ES-I3 (cell line): ENCODE measurements around the gene RESP18.
"Not testable (repeated sequence)": the region's sequence is repeated elsewhere in the genome, so short reads cannot be mapped to it uniquely, and the experiment has no call there.

Experiments
- H3K36me3 ChIP-seq: 2 replicates; pipeline ENCODE4 v1.6.1; 2013; ENCODE audit warnings: mild to moderate bottlenecking, low read length, control low read depth, moderate library complexity; ENCODE audit not compliant: insufficient read depth
- H3K4me1 ChIP-seq: 2 replicates; pipeline ENCODE4 v1.6.1; 2013; ENCODE audit warnings: mild to moderate bottlenecking, control low read depth, low read length; ENCODE audit not compliant: insufficient read depth
- H3K9ac ChIP-seq: 2 replicates; pipeline ENCODE4 v1.6.1; 2013; ENCODE audit warnings: low read depth, mild to moderate bottlenecking, low read length, moderate library complexity
- H3K9me3 ChIP-seq: 2 replicates; pipeline ENCODE4 v1.6.1; 2013; ENCODE audit warnings: mild to moderate bottlenecking, low read length, moderate library complexity; ENCODE audit not compliant: control insufficient read depth, insufficient read depth

The RESP18 gene

GRCh38 chr2:219292616-219293015 is 39.9 kb downstream of the RESP18 start:
- Histone ChIP-seq H3K4me1 (no peaks in the 10 kb centered on the region), H3K9ac (no peak overlapping the region), H3K9me3 (no peaks in the 10 kb centered on the region), H3K36me3 (no peaks in the 10 kb centered on the region; the same call in 1 of the 2 replicates)

GRCh38 chr2:219291910-219292490 is 40.5 kb downstream of the RESP18 start:
- peaks cover under 1% of the 10 kb centered on the region; the same call in 1 of the 2 replicates for H3K4me1 ChIP-seq
- H3K9me3 ChIP-seq = no peaks in the 10 kb centered on the region
- no peak overlapping the region for H3K9ac ChIP-seq
- H3K36me3 ChIP-seq = no peaks in the 10 kb centered on the region

GRCh38 chr2:219291394-219291793 is 41.1 kb downstream of the RESP18 start:
- Histone ChIP-seq H3K9me3 (no peaks in the 10 kb centered on the region), H3K36me3 (no peaks in the 10 kb centered on the region), H3K9ac (no peak overlapping the region), H3K4me1 (peaks cover 7% of the 10 kb centered on the region)

GRCh38 chr2:219290381-219291171 is 42.0 kb downstream of the RESP18 start:
- H3K9ac ChIP-seq = no peak overlapping the region
- no peaks in the 10 kb centered on the region for H3K36me3 ChIP-seq
- H3K9me3 ChIP-seq = no peaks in the 10 kb centered on the region
- H3K4me1 ChIP-seq = peaks cover 10% of the 10 kb centered on the region

- H3K4me1 ChIP-seq = peaks cover 10% of the 10 kb centered on the region
- no peaks in the 10 kb centered on the region for H3K9me3 ChIP-seq
- H3K9ac ChIP-seq = no peak overlapping the region
- no peaks in the 10 kb centered on the region for H3K36me3 ChIP-seq
Observed at GRCh38 chr2:219289537-219290361, 42.8 kb downstream of the RESP18 start.

GRCh38 chr2:219289195-219289536 is 43.4 kb downstream of the RESP18 start:
- Histone ChIP-seq H3K9ac (no peak overlapping the region), H3K4me1 (peaks cover 10% of the 10 kb centered on the region), H3K9me3 (no peaks in the 10 kb centered on the region)

GRCh38 chr2:219287580-219288265 is 44.8 kb downstream of the RESP18 start:
- Histone ChIP-seq H3K4me1 (peaks cover 10% of the 10 kb centered on the region), H3K9ac (no peak overlapping the region), H3K9me3 (no peaks in the 10 kb centered on the region), H3K36me3 (no peaks in the 10 kb centered on the region)

More at GRCh38 chr2:219289195-219289536, 43.4 kb downstream of the RESP18 start:
- H3K36me3 ChIP-seq = no peaks in the 10 kb centered on the region

GRCh38 chr2:219287116-219287440 is 45.5 kb downstream of the RESP18 start:
- not testable (repeated sequence) for H3K9ac ChIP-seq, H3K36me3 ChIP-seq, H3K9me3 ChIP-seq, H3K4me1 ChIP-seq

- peaks cover 10% of the 10 kb centered on the region for H3K4me1 ChIP-seq
- no peak overlapping the region; the same call in 1 of the 2 replicates for H3K9ac ChIP-seq
- H3K9me3 ChIP-seq = no peaks in the 10 kb centered on the region
- no peaks in the 10 kb centered on the region for H3K36me3 ChIP-seq
Observed at GRCh38 chr2:219286436-219287115, 46.0 kb downstream of the RESP18 start.

GRCh38 chr2:219285894-219286425 is 46.6 kb downstream of the RESP18 start:
- Histone ChIP-seq H3K9ac (no peak overlapping the region; the same call in 1 of the 2 replicates), H3K36me3 (no peaks in the 10 kb centered on the region), H3K9me3 (no peaks in the 10 kb centered on the region), H3K4me1 (peaks cover 10% of the 10 kb centered on the region)

- no peaks in the 10 kb centered on the region for H3K9me3 ChIP-seq
- H3K36me3 ChIP-seq = no peaks in the 10 kb centered on the region
- H3K4me1 ChIP-seq = peaks cover 10% of the 10 kb centered on the region
- H3K9ac ChIP-seq = no peak overlapping the region
Observed at GRCh38 chr2:219285373-219285735, 47.2 kb downstream of the RESP18 start.

GRCh38 chr2:219284501-219285372 is 47.8 kb downstream of the RESP18 start:
- Histone ChIP-seq H3K36me3 (no peaks in the 10 kb centered on the region), H3K9ac (no peak overlapping the region), H3K4me1 (peaks cover 10% of the 10 kb centered on the region), H3K9me3 (no peaks in the 10 kb centered on the region)

- H3K9me3 ChIP-seq = no peaks in the 10 kb centered on the region
- peaks cover 16% of the 10 kb centered on the region for H3K4me1 ChIP-seq
- H3K9ac ChIP-seq = no peak overlapping the region
- H3K36me3 ChIP-seq = no peaks in the 10 kb centered on the region
Observed at GRCh38 chr2:219282943-219283581, 49.5 kb downstream of the RESP18 start.
